ENCODE measurements around the gene FAAP100.
A peak's percentile ranks its signal among the peaks of the same experiment; 100 is the strongest.

GRCh38 chr17:81512562-81513371 is 39.4 kb downstream of the FAAP100 start, which contains the start of gene ACTG1:
- TF ChIP-seq, protein P1, sequence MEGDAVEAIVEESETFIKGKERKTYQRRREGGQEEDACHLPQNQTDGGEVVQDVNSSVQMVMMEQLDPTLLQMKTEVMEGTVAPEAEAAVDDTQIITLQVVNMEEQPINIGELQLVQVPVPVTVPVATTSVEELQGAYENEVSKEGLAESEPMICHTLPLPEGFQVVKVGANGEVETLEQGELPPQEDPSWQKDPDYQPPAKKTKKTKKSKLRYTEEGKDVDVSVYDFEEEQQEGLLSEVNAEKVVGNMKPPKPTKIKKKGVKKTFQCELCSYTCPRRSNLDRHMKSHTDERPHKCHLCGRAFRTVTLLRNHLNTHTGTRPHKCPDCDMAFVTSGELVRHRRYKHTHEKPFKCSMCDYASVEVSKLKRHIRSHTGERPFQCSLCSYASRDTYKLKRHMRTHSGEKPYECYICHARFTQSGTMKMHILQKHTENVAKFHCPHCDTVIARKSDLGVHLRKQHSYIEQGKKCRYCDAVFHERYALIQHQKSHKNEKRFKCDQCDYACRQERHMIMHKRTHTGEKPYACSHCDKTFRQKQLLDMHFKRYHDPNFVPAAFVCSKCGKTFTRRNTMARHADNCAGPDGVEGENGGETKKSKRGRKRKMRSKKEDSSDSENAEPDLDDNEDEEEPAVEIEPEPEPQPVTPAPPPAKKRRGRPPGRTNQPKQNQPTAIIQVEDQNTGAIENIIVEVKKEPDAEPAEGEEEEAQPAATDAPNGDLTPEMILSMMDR (IDR thresholded peaks at IDR 0.05; ENCODE audit: poor library complexity, severe bottlenecking) = no peak
- TF ChIP-seq MXI1 (conservative IDR thresholded peaks at IDR 0.05; ENCODE audit: poor library complexity, severe bottlenecking) (no peak), EZH2 (IDR thresholded peaks at IDR 0.05; ENCODE audit: borderline replicate concordance, insufficient read depth, low read length, poor library complexity, severe bottlenecking) (no peak), TAF1 (IDR thresholded peaks at IDR 0.05; ENCODE audit: low read depth) (peak; percentile 94), EP300 (conservative IDR thresholded peaks at IDR 0.05; ENCODE audit: poor library complexity, severe bottlenecking) (peak; percentile 58), RAD21 (conservative IDR thresholded peaks at IDR 0.05) (no peak), SMC3 (conservative IDR thresholded peaks at IDR 0.05; ENCODE audit: poor library complexity) (no peak), POLR2AphosphoS5 (IDR thresholded peaks at IDR 0.05) (peak; percentile 98)
- TF ChIP-seq, protein P2, sequence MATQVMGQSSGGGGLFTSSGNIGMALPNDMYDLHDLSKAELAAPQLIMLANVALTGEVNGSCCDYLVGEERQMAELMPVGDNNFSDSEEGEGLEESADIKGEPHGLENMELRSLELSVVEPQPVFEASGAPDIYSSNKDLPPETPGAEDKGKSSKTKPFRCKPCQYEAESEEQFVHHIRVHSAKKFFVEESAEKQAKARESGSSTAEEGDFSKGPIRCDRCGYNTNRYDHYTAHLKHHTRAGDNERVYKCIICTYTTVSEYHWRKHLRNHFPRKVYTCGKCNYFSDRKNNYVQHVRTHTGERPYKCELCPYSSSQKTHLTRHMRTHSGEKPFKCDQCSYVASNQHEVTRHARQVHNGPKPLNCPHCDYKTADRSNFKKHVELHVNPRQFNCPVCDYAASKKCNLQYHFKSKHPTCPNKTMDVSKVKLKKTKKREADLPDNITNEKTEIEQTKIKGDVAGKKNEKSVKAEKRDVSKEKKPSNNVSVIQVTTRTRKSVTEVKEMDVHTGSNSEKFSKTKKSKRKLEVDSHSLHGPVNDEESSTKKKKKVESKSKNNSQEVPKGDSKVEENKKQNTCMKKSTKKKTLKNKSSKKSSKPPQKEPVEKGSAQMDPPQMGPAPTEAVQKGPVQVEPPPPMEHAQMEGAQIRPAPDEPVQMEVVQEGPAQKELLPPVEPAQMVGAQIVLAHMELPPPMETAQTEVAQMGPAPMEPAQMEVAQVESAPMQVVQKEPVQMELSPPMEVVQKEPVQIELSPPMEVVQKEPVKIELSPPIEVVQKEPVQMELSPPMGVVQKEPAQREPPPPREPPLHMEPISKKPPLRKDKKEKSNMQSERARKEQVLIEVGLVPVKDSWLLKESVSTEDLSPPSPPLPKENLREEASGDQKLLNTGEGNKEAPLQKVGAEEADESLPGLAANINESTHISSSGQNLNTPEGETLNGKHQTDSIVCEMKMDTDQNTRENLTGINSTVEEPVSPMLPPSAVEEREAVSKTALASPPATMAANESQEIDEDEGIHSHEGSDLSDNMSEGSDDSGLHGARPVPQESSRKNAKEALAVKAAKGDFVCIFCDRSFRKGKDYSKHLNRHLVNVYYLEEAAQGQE (IDR thresholded peaks at IDR 0.05; ENCODE audit: borderline replicate concordance) = peak; percentile 81
